B cell (primary cell): ENCODE results near the gene PML.
"Not testable (repeated sequence)": the region's sequence is repeated elsewhere in the genome, so short reads cannot be mapped to it uniquely, and the experiment has no call there.

Experiments used
- EZH2 ChIP-seq: IDR thresholded peaks from 2 replicates; pipeline ENCODE4 v1.6.1; 2012; ENCODE audit warnings: borderline replicate concordance, low read depth, mild to moderate bottlenecking, moderate library complexity, low read length; ENCODE audit not compliant: insufficient read depth, poor library complexity, severe bottlenecking
- TF ChIP-seq, protein P1 (sequence below): fragments of 200-600 bp; IDR thresholded peaks from one replicate; pipeline ENCODE4 v1.8.0; 2022; ENCODE audit warnings: antibody characterized with exemption, mild to moderate bottlenecking

DNA sequence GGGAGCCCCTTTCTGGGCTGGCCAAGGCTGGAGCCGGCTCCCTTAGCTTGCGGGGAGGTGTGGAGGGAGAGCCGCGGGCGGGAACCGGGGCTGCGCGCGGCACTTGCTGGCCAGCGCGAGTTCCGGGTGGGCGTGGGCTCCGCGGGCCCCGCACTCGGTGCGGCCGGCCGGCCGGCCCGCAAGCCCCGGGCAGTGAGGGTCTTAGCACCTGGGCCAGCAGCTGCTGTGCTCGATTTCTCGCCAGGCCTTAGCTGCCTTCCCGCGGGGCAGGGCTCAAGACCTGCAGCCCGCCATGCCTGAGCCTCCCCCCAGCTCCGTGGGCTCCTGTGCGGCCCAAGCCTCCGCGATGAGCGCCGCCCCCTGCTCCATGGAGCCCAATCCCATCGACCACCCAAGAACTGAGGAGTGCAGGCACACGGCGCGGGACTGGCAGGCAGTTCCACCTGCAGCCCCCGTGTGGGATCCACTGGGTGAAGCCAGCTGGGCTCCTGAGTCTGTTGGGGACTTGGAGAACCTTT is 20.8 kb upstream of the PML start:
- TF ChIP-seq, protein P1, sequence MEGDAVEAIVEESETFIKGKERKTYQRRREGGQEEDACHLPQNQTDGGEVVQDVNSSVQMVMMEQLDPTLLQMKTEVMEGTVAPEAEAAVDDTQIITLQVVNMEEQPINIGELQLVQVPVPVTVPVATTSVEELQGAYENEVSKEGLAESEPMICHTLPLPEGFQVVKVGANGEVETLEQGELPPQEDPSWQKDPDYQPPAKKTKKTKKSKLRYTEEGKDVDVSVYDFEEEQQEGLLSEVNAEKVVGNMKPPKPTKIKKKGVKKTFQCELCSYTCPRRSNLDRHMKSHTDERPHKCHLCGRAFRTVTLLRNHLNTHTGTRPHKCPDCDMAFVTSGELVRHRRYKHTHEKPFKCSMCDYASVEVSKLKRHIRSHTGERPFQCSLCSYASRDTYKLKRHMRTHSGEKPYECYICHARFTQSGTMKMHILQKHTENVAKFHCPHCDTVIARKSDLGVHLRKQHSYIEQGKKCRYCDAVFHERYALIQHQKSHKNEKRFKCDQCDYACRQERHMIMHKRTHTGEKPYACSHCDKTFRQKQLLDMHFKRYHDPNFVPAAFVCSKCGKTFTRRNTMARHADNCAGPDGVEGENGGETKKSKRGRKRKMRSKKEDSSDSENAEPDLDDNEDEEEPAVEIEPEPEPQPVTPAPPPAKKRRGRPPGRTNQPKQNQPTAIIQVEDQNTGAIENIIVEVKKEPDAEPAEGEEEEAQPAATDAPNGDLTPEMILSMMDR: not testable (repeated sequence)
- TF ChIP-seq EZH2: not testable (repeated sequence)
